HEK293 (cell line): Measurements from ENCODE around the gene KIF21A.

Experiments
- CTCF ChIA-PET: fragments of 350-600 bp; formaldehyde crosslinking; extraction: SDS; loops from one replicate; lab custom pipeline; 2021; ENCODE audit warnings: antibody characterized with exemption; lab: Yijun Ruan, JAX
- POLR2A ChIA-PET: fragments of 300-600 bp; formaldehyde crosslinking; extraction: SDS; loops from one replicate; lab custom pipeline; 2020; ENCODE audit warnings: antibody characterized with exemption, inconsistent platforms; lab: Yijun Ruan, JAX
- H3K27ac ChIP-seq: fragments of 200-500 bp; sonication (Bioruptor generic); 2 replicates; pipeline ENCODE4 v1.5.1; 2014; ENCODE audit warnings: low read depth, low read length, control low read depth, inconsistent platforms; ENCODE audit errors: extremely low read depth
- H3K36me3 ChIP-seq, 2 experiments: fragments of 200-500 bp in 1 of 2; sonication (Bioruptor generic) in 1 of 2; 1 replicate in 1 of 2; 2 replicates in 1 of 2; pipeline ENCODE4 v1.5.1; 2014 to 2017; ENCODE audit warnings: inconsistent platforms in 2 of 2, low read length in 2 of 2; ENCODE audit not compliant: control insufficient read depth in 2 of 2, insufficient read depth in 1 of 2
- H3K4me1 ChIP-seq: fragments of 200-500 bp; sonication (Bioruptor generic); 2 replicates; pipeline ENCODE4 v1.5.1; 2014; ENCODE audit warnings: mild to moderate bottlenecking, low read length, inconsistent platforms; ENCODE audit not compliant: control insufficient read depth, insufficient read depth
- H3K4me3 ChIP-seq: 2 replicates; pipeline ENCODE4 v1.5.1; 2011; ENCODE audit warnings: low read depth, mild to moderate bottlenecking, control low read depth, low read length, moderate library complexity
- H3K9me3 ChIP-seq: fragments of 200-500 bp; sonication (Bioruptor generic); 2 replicates; pipeline ENCODE4 v1.5.1; 2014; ENCODE audit warnings: low read depth, low read length, inconsistent platforms; ENCODE audit not compliant: control insufficient read depth, insufficient read depth
- SP2 ChIP-seq: fragments of 450-650 bp; formaldehyde crosslinking; IDR thresholded peaks from 2 replicates; pipeline ENCODE4 v1.5.1; 2016; ENCODE audit warnings: missing biosample characterization, missing genetic modification characterization
- WT1 ChIP-seq: fragments of 450-650 bp; formaldehyde crosslinking; IDR thresholded peaks from 2 replicates; pipeline ENCODE4 v1.5.1; 2016; ENCODE audit warnings: missing biosample characterization, missing genetic modification characterization
- YY2 ChIP-seq: fragments of 450-650 bp; formaldehyde crosslinking; IDR thresholded peaks from 2 replicates; pipeline ENCODE4 v1.5.1; 2016; ENCODE audit warnings: missing biosample characterization, missing genetic modification characterization
- ZBTB20 ChIP-seq: fragments of 450-650 bp; formaldehyde crosslinking; IDR thresholded peaks from 2 replicates; pipeline ENCODE4 v1.5.1; 2016; ENCODE audit warnings: missing biosample characterization, missing genetic modification characterization
- ZBTB21 ChIP-seq: fragments of 450-650 bp; formaldehyde crosslinking; IDR thresholded peaks from 2 replicates; pipeline ENCODE4 v1.5.1; 2017; ENCODE audit warnings: missing biosample characterization, missing genetic modification characterization
- ZFP3 ChIP-seq: fragments of 450-650 bp; formaldehyde crosslinking; IDR thresholded peaks from 2 replicates; pipeline ENCODE4 v1.5.1; 2016; ENCODE audit warnings: low read depth, missing biosample characterization, missing genetic modification characterization
- ZFP41 ChIP-seq: fragments of 450-650 bp; formaldehyde crosslinking; IDR thresholded peaks from 2 replicates; pipeline ENCODE4 v1.5.1; 2016; ENCODE audit warnings: missing biosample characterization, missing genetic modification characterization, borderline replicate concordance
- ZNF132 ChIP-seq: fragments of 450-650 bp; formaldehyde crosslinking; IDR thresholded peaks from 2 replicates; pipeline ENCODE4 v1.5.1; 2017; ENCODE audit warnings: missing biosample characterization, missing genetic modification characterization, borderline replicate concordance
- ZNF311 ChIP-seq: fragments of 450-650 bp; formaldehyde crosslinking; IDR thresholded peaks from 2 replicates; pipeline ENCODE4 v1.5.1; 2017; ENCODE audit warnings: missing biosample characterization, missing genetic modification characterization, borderline replicate concordance
- ZNF354C ChIP-seq: fragments of 450-650 bp; formaldehyde crosslinking; IDR thresholded peaks from 2 replicates; pipeline ENCODE4 v1.5.1; 2016; ENCODE audit warnings: missing biosample characterization, missing genetic modification characterization, low read depth, borderline replicate concordance
- ZNF473 ChIP-seq: fragments of 450-650 bp; formaldehyde crosslinking; IDR thresholded peaks from 2 replicates; pipeline ENCODE4 v1.5.1; 2017; ENCODE audit warnings: missing biosample characterization, missing genetic modification characterization
- ZNF521 ChIP-seq: fragments of 450-650 bp; formaldehyde crosslinking; IDR thresholded peaks from 2 replicates; pipeline ENCODE4 v1.5.1; 2017; ENCODE audit warnings: missing biosample characterization, mild to moderate bottlenecking, missing genetic modification characterization
- ZNF530 ChIP-seq: fragments of 450-650 bp; formaldehyde crosslinking; IDR thresholded peaks from 2 replicates; pipeline ENCODE4 v1.5.1; 2016; ENCODE audit warnings: low read depth, missing biosample characterization, missing genetic modification characterization
- ZNF560 ChIP-seq: fragments of 450-650 bp; formaldehyde crosslinking; IDR thresholded peaks from 2 replicates; pipeline ENCODE4 v1.5.1; 2017; ENCODE audit warnings: missing biosample characterization, missing genetic modification characterization, borderline replicate concordance
- ZNF624 ChIP-seq: fragments of 450-650 bp; formaldehyde crosslinking; IDR thresholded peaks from 2 replicates; pipeline ENCODE4 v1.5.1; 2017; ENCODE audit warnings: missing biosample characterization, missing genetic modification characterization
- ZNF660 ChIP-seq: fragments of 450-650 bp; IDR thresholded peaks from 2 replicates; pipeline ENCODE4 v1.5.1; 2018; ENCODE audit warnings: missing biosample characterization, mild to moderate bottlenecking, missing genetic modification characterization
- ZNF768 ChIP-seq: fragments of 450-650 bp; formaldehyde crosslinking; IDR thresholded peaks from 2 replicates; pipeline ENCODE4 v1.5.1; 2018; ENCODE audit warnings: missing biosample characterization, mild to moderate bottlenecking, missing genetic modification characterization
- ZNF785 ChIP-seq: fragments of 450-650 bp; formaldehyde crosslinking; IDR thresholded peaks from 2 replicates; pipeline ENCODE4 v1.5.1; 2016; ENCODE audit warnings: missing biosample characterization, missing genetic modification characterization
- ZNF792 ChIP-seq: fragments of 450-650 bp; formaldehyde crosslinking; IDR thresholded peaks from 2 replicates; pipeline ENCODE4 v1.5.1; 2016; ENCODE audit warnings: missing biosample characterization, missing genetic modification characterization
- ZSCAN5A ChIP-seq: fragments of 450-650 bp; formaldehyde crosslinking; IDR thresholded peaks from 2 replicates; pipeline ENCODE4 v1.5.1; 2016; ENCODE audit warnings: missing biosample characterization, missing genetic modification characterization
- TF ChIP-seq, protein P1 (sequence below): fragments of 450-650 bp; formaldehyde crosslinking; IDR thresholded peaks from 2 replicates; pipeline ENCODE4 v1.5.1; 2016; ENCODE audit warnings: missing biosample characterization, missing genetic modification characterization
- TF ChIP-seq, protein P2 (sequence below): fragments of 450-650 bp; IDR thresholded peaks from 2 replicates; pipeline ENCODE4 v1.5.1; 2018; ENCODE audit warnings: missing biosample characterization, missing genetic modification characterization

The KIF21A gene

DNA sequence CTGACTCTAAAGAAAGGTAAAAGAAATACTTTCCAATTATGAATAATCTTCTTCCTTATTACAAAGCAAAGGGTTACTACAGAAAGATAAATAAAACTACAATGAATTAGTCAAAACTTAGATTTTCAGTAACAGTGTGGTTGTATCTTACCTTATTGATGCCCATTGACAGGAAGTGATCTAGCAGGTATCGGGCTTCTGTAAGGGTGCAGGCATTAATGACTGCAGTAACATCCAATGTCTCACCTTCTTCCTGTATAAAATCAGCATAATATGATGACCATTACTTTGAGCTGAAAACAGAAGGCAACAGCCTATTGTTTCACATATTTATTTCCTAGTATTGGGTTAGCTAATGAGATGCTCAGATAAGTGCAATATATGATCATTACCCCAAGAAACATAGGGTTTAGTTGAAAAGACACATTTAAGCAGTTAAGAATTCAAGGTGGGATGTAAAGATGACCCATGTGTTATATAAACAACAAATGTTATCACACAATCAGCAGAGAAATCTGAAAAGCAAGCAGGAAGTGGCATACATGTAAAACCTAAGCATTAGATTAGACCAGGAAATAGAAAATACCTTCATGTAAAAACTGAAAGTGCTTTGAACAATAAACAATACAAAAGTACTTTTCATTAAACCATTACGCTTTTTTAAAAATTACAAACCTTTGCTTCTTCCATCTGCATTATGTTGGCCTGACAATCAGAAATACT lies 111.2 kb downstream of the KIF21A start (continued):
- TF ChIP-seq ZNF660 (no peak), ZBTB21 (tag by site-specific recombination) (no peak), YY2 (tag by site-specific recombination) (no peak), ZNF473 (no peak)
- TF ChIP-seq, protein P1, sequence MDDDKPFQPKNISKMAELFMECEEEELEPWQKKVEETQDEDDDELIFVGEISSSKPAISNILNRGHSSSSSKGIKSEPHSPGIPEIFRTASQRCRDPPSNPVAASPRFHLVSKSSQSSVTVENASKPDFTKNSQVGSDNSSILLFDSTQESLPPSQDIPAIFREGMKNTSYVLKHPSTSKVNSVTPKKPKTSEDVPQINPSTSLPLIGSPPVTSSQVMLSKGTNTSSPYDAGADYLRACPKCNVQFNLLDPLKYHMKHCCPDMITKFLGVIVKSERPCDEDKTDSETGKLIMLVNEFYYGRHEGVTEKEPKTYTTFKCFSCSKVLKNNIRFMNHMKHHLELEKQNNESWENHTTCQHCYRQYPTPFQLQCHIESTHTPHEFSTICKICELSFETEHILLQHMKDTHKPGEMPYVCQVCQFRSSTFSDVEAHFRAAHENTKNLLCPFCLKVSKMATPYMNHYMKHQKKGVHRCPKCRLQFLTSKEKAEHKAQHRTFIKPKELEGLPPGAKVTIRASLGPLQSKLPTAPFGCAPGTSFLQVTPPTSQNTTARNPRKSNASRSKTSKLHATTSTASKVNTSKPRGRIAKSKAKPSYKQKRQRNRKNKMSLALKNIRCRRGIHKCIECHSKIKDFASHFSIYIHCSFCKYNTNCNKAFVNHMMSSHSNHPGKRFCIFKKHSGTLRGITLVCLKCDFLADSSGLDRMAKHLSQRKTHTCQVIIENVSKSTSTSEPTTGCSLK (tag by site-specific recombination) = no peak

- ChIA-PET POLR2A (no interaction called here), CTCF (no interaction called here)
- Histone ChIP-seq H3K36me3 (peaks cover 11 to 35% of the 10 kb centered on the region in 2 experiments), H3K27ac (no peak overlapping the region), H3K9me3 (no peaks in the 10 kb centered on the region), H3K4me1 (no peaks in the 10 kb centered on the region), H3K4me3 (no peak overlapping the region)
- TF ChIP-seq WT1 (tag by site-specific recombination) (no peak), ZNF624 (tag by site-specific recombination) (no peak), ZNF311 (tag by site-specific recombination) (no peak), ZSCAN5A (tag by site-specific recombination) (no peak), ZFP3 (tag by site-specific recombination) (no peak)
These were observed 113.0 kb downstream of the KIF21A start for GRCh38 chr12:39329876-39330275.

DNA sequence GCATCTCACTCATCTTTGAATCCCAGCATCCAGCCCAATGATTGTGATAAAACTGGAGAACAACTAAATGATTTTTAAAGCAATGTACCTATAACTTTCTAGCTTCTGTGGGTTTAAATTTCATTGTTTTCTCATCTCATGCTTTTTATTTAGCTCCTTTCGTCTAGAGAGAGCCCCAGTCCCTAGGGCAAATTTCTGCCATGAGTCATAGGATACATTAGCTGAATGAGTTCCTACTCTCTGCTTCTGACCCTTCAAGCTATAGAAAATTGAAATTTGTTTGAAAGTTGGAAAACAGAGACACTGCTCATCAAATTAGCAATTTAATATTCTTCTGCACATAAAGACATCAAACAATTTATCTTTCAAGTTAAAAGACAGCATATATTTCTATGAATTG lies 113.9 kb downstream of the KIF21A start:
- ChIA-PET CTCF (interaction anchor here (2.3 kb wide), 1 partner anchor 11 kb away, joined by 10 read pairs; no protein-coding TSS in a partner anchor), POLR2A (no interaction called here)
- H3K4me3 ChIP-seq = no peak overlapping the region

More for the DNA sequence above, 113.9 kb downstream of the KIF21A start:
- Histone ChIP-seq H3K9me3 (no peaks in the 10 kb centered on the region), H3K36me3 (peaks cover 11 to 35% of the 10 kb centered on the region in 2 experiments), H3K4me1 (no peaks in the 10 kb centered on the region), H3K27ac (no peak overlapping the region)
- TF ChIP-seq ZNF530 (tag by site-specific recombination) (no peak), ZNF785 (tag by site-specific recombination) (no peak), ZNF768 (tag by site-specific recombination) (no peak), ZNF792 (tag by site-specific recombination) (no peak), ZBTB20 (tag by site-specific recombination) (no peak), ZFP41 (no peak), ZNF132 (tag by site-specific recombination) (no peak), SP2 (tag by site-specific recombination) (no peak), ZNF521 (no peak), ZNF560 (tag by site-specific recombination) (no peak), ZNF354C (tag by site-specific recombination) (no peak)
- TF ChIP-seq, protein P2, sequence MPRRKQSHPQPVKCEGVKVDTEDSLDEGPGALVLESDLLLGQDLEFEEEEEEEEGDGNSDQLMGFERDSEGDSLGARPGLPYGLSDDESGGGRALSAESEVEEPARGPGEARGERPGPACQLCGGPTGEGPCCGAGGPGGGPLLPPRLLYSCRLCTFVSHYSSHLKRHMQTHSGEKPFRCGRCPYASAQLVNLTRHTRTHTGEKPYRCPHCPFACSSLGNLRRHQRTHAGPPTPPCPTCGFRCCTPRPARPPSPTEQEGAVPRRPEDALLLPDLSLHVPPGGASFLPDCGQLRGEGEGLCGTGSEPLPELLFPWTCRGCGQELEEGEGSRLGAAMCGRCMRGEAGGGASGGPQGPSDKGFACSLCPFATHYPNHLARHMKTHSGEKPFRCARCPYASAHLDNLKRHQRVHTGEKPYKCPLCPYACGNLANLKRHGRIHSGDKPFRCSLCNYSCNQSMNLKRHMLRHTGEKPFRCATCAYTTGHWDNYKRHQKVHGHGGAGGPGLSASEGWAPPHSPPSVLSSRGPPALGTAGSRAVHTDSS (tag by site-specific recombination) = no peak
- TF ChIP-seq, all 188 proteins: peak for 0
